WTC11 (cell line): Measurements from ENCODE around the gene FTSJ3. TPM values are rescaled to one million over a fixed set of nuclear protein-coding genes. Genes with fewer than 3 reads are reported as not detected.

ENCODE experiments used
- ATAC-seq: fragments of 200-7000 bp; cut with Tn5 transposase; 2 replicates; pipeline ENCODE4 v1.10.0; 2021; ENCODE audit warnings: mild to moderate bottlenecking, moderate library complexity
- CTCF ChIA-PET: fragments of 300-600 bp; sonication (Branson Sonifier 250); formaldehyde crosslinking; loops from one replicate; lab custom pipeline; 2021; ENCODE audit warnings: antibody characterized with exemption; lab: Charles Lee
- POLR2A ChIA-PET: fragments of 350-600 bp; sonication (Branson Sonifier 250); formaldehyde crosslinking; loops from one replicate; lab custom pipeline; 2021; ENCODE audit warnings: antibody characterized with exemption; lab: Charles Lee
- DNase-seq: peaks from one replicate; pipeline ENCODE4 v3.0.0; 2021; ENCODE audit warnings: low spot score
- H3K27ac Mint-ChIP-seq: 2 replicates; pipeline ENCODE4 v1.8.0; 2021; ENCODE audit warnings: mixed read lengths
- H3K27me3 Mint-ChIP-seq: 2 replicates; pipeline ENCODE4 v1.8.0; 2021; ENCODE audit warnings: low read depth, mild to moderate bottlenecking, moderate library complexity, mixed read lengths
- H3K36me3 Mint-ChIP-seq: 2 replicates; pipeline ENCODE4 v1.8.0; 2021; ENCODE audit warnings: mixed read lengths
- H3K4me1 Mint-ChIP-seq: 2 replicates; pipeline ENCODE4 v1.8.0; 2022; ENCODE audit warnings: mixed read lengths
- H3K4me3 Mint-ChIP-seq: 2 replicates; pipeline ENCODE4 v1.8.0; 2021; ENCODE audit warnings: mild to moderate bottlenecking, moderate library complexity, mixed read lengths
- H3K9me3 Mint-ChIP-seq: 2 replicates; pipeline ENCODE4 v1.8.0; 2021; ENCODE audit warnings: mixed read lengths
- AR ChIP-seq: fragments of 250-450 bp; sonication (Bioruptor Pico); IDR thresholded peaks from 2 replicates; pipeline ENCODE4 v1.9.0; 2021; ENCODE audit warnings: mild to moderate bottlenecking
- ATF2 ChIP-seq: sonication (generic); formaldehyde crosslinking; IDR thresholded peaks from 2 replicates; pipeline ENCODE4 v1.8.1; 2022; ENCODE audit warnings: low read depth, missing genetic modification reagents, borderline replicate concordance
- ATF3 ChIP-seq: sonication (generic); formaldehyde crosslinking; conservative IDR thresholded peaks from 2 replicates; pipeline ENCODE4 v1.8.1; 2022; ENCODE audit warnings: mild to moderate bottlenecking, missing genetic modification reagents
- ATF6 ChIP-seq: sonication (generic); formaldehyde crosslinking; IDR thresholded peaks from 2 replicates; pipeline ENCODE4 v1.8.1; 2023; ENCODE audit warnings: mild to moderate bottlenecking, missing genetic modification reagents
- CREB1 ChIP-seq: sonication (generic); formaldehyde crosslinking; IDR thresholded peaks from 2 replicates; pipeline ENCODE4 v1.8.0; 2023; ENCODE audit warnings: mild to moderate bottlenecking, missing genetic modification reagents
- E2F1 ChIP-seq: sonication (generic); formaldehyde crosslinking; IDR thresholded peaks from 2 replicates; pipeline ENCODE4 v1.8.0; 2022; ENCODE audit warnings: mild to moderate bottlenecking, missing genetic modification reagents
- ETV6 ChIP-seq: sonication (generic); formaldehyde crosslinking; IDR thresholded peaks from 2 replicates; pipeline ENCODE4 v1.8.1; 2022; ENCODE audit warnings: mild to moderate bottlenecking, missing genetic modification reagents
- GRHL2 ChIP-seq: fragments of 250-450 bp; sonication (Bioruptor Pico); IDR thresholded peaks from 2 replicates; pipeline ENCODE4 v1.8.0; 2022; ENCODE audit warnings: mild to moderate bottlenecking, moderate library complexity; ENCODE audit not compliant: insufficient replicate concordance, severe bottlenecking
- JAZF1 ChIP-seq: fragments of 250-450 bp; sonication (Bioruptor Pico); IDR thresholded peaks from 2 replicates; pipeline ENCODE4 v1.9.0; 2021; ENCODE audit warnings: moderate library complexity, mild to moderate bottlenecking, inconsistent platforms
- MAX ChIP-seq: sonication (generic); formaldehyde crosslinking; IDR thresholded peaks from 2 replicates; pipeline ENCODE4 v1.8.0; 2022; ENCODE audit warnings: mild to moderate bottlenecking, missing genetic modification reagents
- NR1H2 ChIP-seq: sonication (generic); formaldehyde crosslinking; IDR thresholded peaks from 2 replicates; pipeline ENCODE4 v1.9.0; 2021; ENCODE audit warnings: mild to moderate bottlenecking, moderate library complexity, missing genetic modification reagents
- NR3C1 ChIP-seq: sonication (generic); formaldehyde crosslinking; conservative IDR thresholded peaks from 2 replicates; pipeline ENCODE4 v1.8.1; 2023; ENCODE audit warnings: low read depth, mild to moderate bottlenecking, missing genetic modification reagents
- SMAD3 ChIP-seq: sonication (generic); formaldehyde crosslinking; IDR thresholded peaks from 2 replicates; pipeline ENCODE4 v1.8.0; 2022; ENCODE audit warnings: missing genetic modification reagents, mild to moderate bottlenecking, borderline replicate concordance
- SMAD4 ChIP-seq: sonication (generic); formaldehyde crosslinking; IDR thresholded peaks from 2 replicates; pipeline ENCODE4 v1.8.0; 2022; ENCODE audit warnings: mild to moderate bottlenecking, missing genetic modification reagents
- TCF7 ChIP-seq: sonication (generic); formaldehyde crosslinking; IDR thresholded peaks from 2 replicates; pipeline ENCODE4 v1.8.0; 2022; ENCODE audit warnings: mild to moderate bottlenecking, low read depth, missing genetic modification reagents, moderate library complexity
- ZMAT4 ChIP-seq: fragments of 250-450 bp; sonication (Bioruptor Pico); IDR thresholded peaks from 2 replicates; pipeline ENCODE4 v1.9.0; 2021; ENCODE audit warnings: mild to moderate bottlenecking
- ZNF121 ChIP-seq: sonication (generic); formaldehyde crosslinking; IDR thresholded peaks from 2 replicates; pipeline ENCODE4 v1.8.0; 2023; ENCODE audit warnings: missing genetic modification reagents
- ZNF138 ChIP-seq: sonication (generic); formaldehyde crosslinking; conservative IDR thresholded peaks from 2 replicates; pipeline ENCODE4 v1.8.1; 2022; ENCODE audit warnings: mild to moderate bottlenecking, moderate library complexity, missing genetic modification reagents
- ZNF512 ChIP-seq: sonication (generic); formaldehyde crosslinking; IDR thresholded peaks from 2 replicates; pipeline ENCODE4 v1.8.1; 2022; ENCODE audit warnings: missing genetic modification reagents, borderline replicate concordance
- ZNF532 ChIP-seq: fragments of 250-450 bp; sonication (Bioruptor Pico); IDR thresholded peaks from 2 replicates; pipeline ENCODE4 v1.9.0; 2021; ENCODE audit warnings: mild to moderate bottlenecking, borderline replicate concordance
- total RNA-seq: library from RNA; stranded (reverse); gene quantifications from 3 replicates; pipeline ENCODE4 v1.2.3, GENCODE V29; 2021

FTSJ3 gene
- total RNA-seq, 1 experiment from 2014 or later: 62.1 TPM

- peaks cover 99% of the 10 kb centered on the region for H3K36me3 Mint-ChIP-seq
- H3K27ac Mint-ChIP-seq: no peak overlapping the region
- TF ChIP-seq SMAD3 (CRISPR knock-in tag): no peak
- TF ChIP-seq NR1H2 (CRISPR knock-in tag): no peak
- TF ChIP-seq ZNF121 (CRISPR knock-in tag): no peak
- no peak for TF ChIP-seq GRHL2
- no peak for TF ChIP-seq ZMAT4
- no peak for TF ChIP-seq ETV6
- no peak for TF ChIP-seq SMAD4
- TF ChIP-seq JAZF1 (CRISPR knock-in tag): no peak
- no peak for TF ChIP-seq ATF6 (CRISPR knock-in tag)
- TF ChIP-seq CREB1 (CRISPR knock-in tag): no peak
- no peak for TF ChIP-seq ATF2
- TF ChIP-seq AR: no peak
- TF ChIP-seq NR3C1 (CRISPR knock-in tag): no peak
- ChIA-PET CTCF (no interaction called here), POLR2A (interaction anchor here (1.0 kb wide), 1 partner anchor 43 kb away, joined by 3 read pairs; the partner anchor contains the start of genes CCDC47 and DDX42)
- H3K9me3 Mint-ChIP-seq: no peaks in the 10 kb centered on the region
- H3K4me1 Mint-ChIP-seq: no peaks in the 10 kb centered on the region
- DNase-seq (no peak), ATAC-seq (no peak)
- H3K27me3 Mint-ChIP-seq: no peaks in the 10 kb centered on the region; the same call in 1 of the 2 replicates
- no peak overlapping the region for H3K4me3 Mint-ChIP-seq
Measured at GRCh38 chr17:63816669-63817068, 10.8 kb downstream of the FTSJ3 start.

- ATAC-seq: no peak
- ChIA-PET POLR2A (no interaction called here), CTCF (no interaction called here)
- Mint-ChIP-seq H3K4me1 (no peaks in the 10 kb centered on the region), H3K36me3 (peaks cover 99% of the 10 kb centered on the region), H3K4me3 (no peak overlapping the region), H3K27me3 (no peaks in the 10 kb centered on the region), H3K27ac (no peak overlapping the region), H3K9me3 (no peaks in the 10 kb centered on the region)
- DNase-seq: no peak
- TF ChIP-seq MAX (CRISPR knock-in tag) (no peak), E2F1 (CRISPR knock-in tag) (no peak), ZNF532 (CRISPR knock-in tag) (no peak), ZNF512 (CRISPR knock-in tag) (no peak), TCF7 (CRISPR knock-in tag) (no peak), ATF3 (CRISPR knock-in tag) (no peak), ZNF138 (no peak)
Measured at GRCh38 chr17:63816123-63816522, 11.3 kb downstream of the FTSJ3 start.
